SIG-M5 (cell line): ENCODE data around the gene GNL1.

Experiments used
- DNase-seq: peaks from one replicate; lab custom pipeline; 2025; lab: John Stamatoyannopoulos, UW

Gene GNL1

GRCh38 chr6:30568245-30568644 lies 12.0 kb upstream of the GNL1 start:
- DNase-seq = no peak

GRCh38 chr6:30565772-30566171 lies 9.5 kb upstream of the GNL1 start:
- no peak for DNase-seq

GRCh38 chr6:30564114-30564513 lies 7.8 kb upstream of the GNL1 start:
- DNase-seq = no peak

GRCh38 chr6:30562470-30563425 lies 6.5 kb upstream of the GNL1 start:
- DNase-seq = no peak

GRCh38 chr6:30560930-30561329 lies 4.6 kb upstream of the GNL1 start:
- DNase-seq = no peak

GRCh38 chr6:30557683-30557981 lies 1.3 kb upstream of the GNL1 start:
- no peak for DNase-seq

- no peak for DNase-seq
Measured at GRCh38 chr6:30556906-30557682, 805 bp upstream of the GNL1 start, which contains the start of gene PRR3. Gene PRR3 (plus strand): TSS chr6:30557295. CDS start chr6:30557345, 50 bp downstream.

GRCh38 chr6:30555816-30556065 lies 548 bp downstream of the GNL1 start:
- DNase-seq = no peak

GRCh38 chr6:30554962-30555815 lies 1.1 kb downstream of the GNL1 start:
- no peak for DNase-seq

GRCh38 chr6:30554404-30554803 lies 1.9 kb downstream of the GNL1 start:
- DNase-seq = no peak

GRCh38 chr6:30548375-30548774 lies 7.9 kb downstream of the GNL1 start:
- no peak for DNase-seq

GRCh38 chr6:30547454-30547853 lies 8.8 kb downstream of the GNL1 start:
- no peak for DNase-seq

- no peak for DNase-seq
Measured at GRCh38 chr6:30544666-30545272, 11.5 kb downstream of the GNL1 start.

GRCh38 chr6:30543821-30544220 lies 12.5 kb downstream of the GNL1 start:
- DNase-seq = no peak

- DNase-seq = no peak
Measured at GRCh38 chr6:30542915-30543314, 13.4 kb downstream of the GNL1 start.

GRCh38 chr6:30542404-30542725 lies 13.9 kb downstream of the GNL1 start:
- DNase-seq = no peak

- DNase-seq = no peak
Measured at GRCh38 chr6:30541515-30542403, 14.5 kb downstream of the GNL1 start.

- no peak for DNase-seq
Measured at GRCh38 chr6:30537931-30538330, 18.4 kb downstream of the GNL1 start.

GRCh38 chr6:30533460-30534294 lies 22.6 kb downstream of the GNL1 start:
- no peak for DNase-seq

- no peak for DNase-seq
Measured at GRCh38 chr6:30530014-30530413, 26.3 kb downstream of the GNL1 start.
